HepG2 (cell line): Measurements from ENCODE around the gene CAPN12. TPM values are rescaled to one million over a fixed set of nuclear protein-coding genes. Genes with fewer than 3 reads are reported as not detected.

Experiments
- AHR ChIP-seq: IDR thresholded peaks from 2 replicates; pipeline ENCODE4 v1.6.1; 2018; ENCODE audit warnings: missing genetic modification reagents, missing compliant biosample characterization
- HINFP ChIP-seq: sonication (generic); formaldehyde crosslinking; IDR thresholded peaks from 2 replicates; pipeline ENCODE4 v1.4.0; 2020; ENCODE audit warnings: low read depth, mild to moderate bottlenecking, missing genetic modification reagents
- HNRNPH1 ChIP-seq: fragments of 200-400 bp; formaldehyde crosslinking; optimal IDR thresholded peaks from 2 replicates; pipeline ENCODE3; 2017; ENCODE audit warnings: mild to moderate bottlenecking, low read depth, low read length
- KAT8 ChIP-seq: IDR thresholded peaks from 2 replicates; pipeline ENCODE4 v1.6.1; 2016; ENCODE audit warnings: missing genetic modification reagents, missing compliant biosample characterization
- KLF13 ChIP-seq: sonication (generic); formaldehyde crosslinking; IDR thresholded peaks from 2 replicates; pipeline ENCODE4 v1.4.0; 2020; ENCODE audit warnings: mild to moderate bottlenecking, missing genetic modification reagents
- KLF16 ChIP-seq, 2 experiments: sonication (generic) in 1 of 2; formaldehyde crosslinking in 1 of 2; IDR thresholded peaks; 2 replicates each; pipeline versions ENCODE4 v1.6.1 to v1.8.0; 2016 to 2023; ENCODE audit warnings: missing genetic modification reagents in 2 of 2, missing compliant biosample characterization in 1 of 2
- LBX2 ChIP-seq: sonication (generic); formaldehyde crosslinking; IDR thresholded peaks from 2 replicates; pipeline ENCODE4 v1.5.0; 2020; ENCODE audit warnings: missing genetic modification reagents, mild to moderate bottlenecking, borderline replicate concordance
- NFKB2 ChIP-seq: sonication (generic); formaldehyde crosslinking; IDR thresholded peaks from 2 replicates; pipeline ENCODE4 v1.4.0; 2020; ENCODE audit warnings: missing genetic modification reagents, borderline replicate concordance
- NKX3-1 ChIP-seq: sonication (generic); formaldehyde crosslinking; IDR thresholded peaks from 2 replicates; pipeline ENCODE4 v1.5.0; 2020; ENCODE audit warnings: missing genetic modification reagents
- SRSF9 ChIP-seq: fragments of 200-400 bp; formaldehyde crosslinking; IDR thresholded peaks from 2 replicates; pipeline ENCODE4 v1.6.1; 2018; ENCODE audit warnings: borderline replicate concordance, mild to moderate bottlenecking, low read depth, low read length; ENCODE audit not compliant: insufficient read depth, poor library complexity, severe bottlenecking
- TMF1 ChIP-seq: sonication (generic); formaldehyde crosslinking; IDR thresholded peaks from 2 replicates; pipeline ENCODE4 v1.8.1; 2022; ENCODE audit warnings: low read depth, missing genetic modification reagents
- ZBTB39 ChIP-seq: sonication (generic); formaldehyde crosslinking; IDR thresholded peaks from 2 replicates; pipeline ENCODE4 v1.5.0; 2020; ENCODE audit warnings: missing genetic modification reagents
- ZIK1 ChIP-seq: sonication (generic); formaldehyde crosslinking; IDR thresholded peaks from 2 replicates; pipeline ENCODE4 v1.5.0; 2020; ENCODE audit warnings: mild to moderate bottlenecking, low read depth, missing genetic modification reagents, borderline replicate concordance
- ZNF441 ChIP-seq: sonication (generic); formaldehyde crosslinking; IDR thresholded peaks from 2 replicates; pipeline ENCODE4 v1.7.0; 2021; ENCODE audit warnings: missing genetic modification reagents, borderline replicate concordance
- ZNF607 ChIP-seq: sonication (generic); formaldehyde crosslinking; IDR thresholded peaks from 2 replicates; pipeline ENCODE4 v1.5.1; 2020; ENCODE audit warnings: missing genetic modification reagents, mild to moderate bottlenecking, borderline replicate concordance
- ZNF614 ChIP-seq: IDR thresholded peaks from 2 replicates; pipeline ENCODE4 v1.6.1; 2018; ENCODE audit warnings: missing biosample characterization, missing genetic modification reagents, inconsistent platforms, borderline replicate concordance
- ZNF619 ChIP-seq: sonication (generic); formaldehyde crosslinking; IDR thresholded peaks from 2 replicates; pipeline ENCODE4 v1.4.0; 2020; ENCODE audit warnings: mild to moderate bottlenecking, missing genetic modification reagents
- ZNF841 ChIP-seq: sonication (generic); formaldehyde crosslinking; IDR thresholded peaks from 2 replicates; pipeline ENCODE4 v1.8.1; 2023; ENCODE audit warnings: missing genetic modification reagents, borderline replicate concordance
- polyA plus RNA-seq, 8 experiments: library from polyadenylated mRNA; depleted of rRNA in 3 of 8; stranded (reverse) in 7 of 8; unstranded in 1 of 8; fragments of >200 nt; fragmentation: Illumina TruSeq in 4 of 8; extraction: Trizol in 4 of 8; gene quantifications; 2 replicates each; pipeline versions ENCODE4 v1.2.1 to v1.2.3, GENCODE V29; 2011 to 2016; ENCODE audit warnings: low read depth in 4 of 8, missing spikeins in 1 of 8, mixed read lengths in 1 of 8; ENCODE audit not compliant: insufficient read depth in 1 of 8
- total RNA-seq, 5 experiments: library from RNA; depleted of rRNA; stranded (reverse); fragments of >200 nt; fragmentation: Illumina TruSeq; extraction: Trizol; gene quantifications; 2 replicates each; pipeline ENCODE4 v1.2.3, GENCODE V29; 2016; ENCODE audit warnings: low read depth in 1 of 5
- TF ChIP-seq, protein P1 (sequence below): IDR thresholded peaks from 2 replicates; pipeline ENCODE4 v1.6.1; 2016
- TF ChIP-seq, protein P2 (sequence below): sonication (generic); formaldehyde crosslinking; IDR thresholded peaks from 2 replicates; pipeline ENCODE4 v1.5.0; 2020; ENCODE audit warnings: missing genetic modification reagents
- TF ChIP-seq, protein P3 (sequence below): sonication (generic); formaldehyde crosslinking; IDR thresholded peaks from 2 replicates; pipeline ENCODE4 v1.8.0; 2022; ENCODE audit warnings: mild to moderate bottlenecking, missing genetic modification reagents

Gene CAPN12
- total and polyA plus RNA-seq, 2 of the 13 experiments (the other 11 are each of a cell fraction or from before 2014, with no cell fraction given), result 1.6 to 13.6 TPM

DNA sequence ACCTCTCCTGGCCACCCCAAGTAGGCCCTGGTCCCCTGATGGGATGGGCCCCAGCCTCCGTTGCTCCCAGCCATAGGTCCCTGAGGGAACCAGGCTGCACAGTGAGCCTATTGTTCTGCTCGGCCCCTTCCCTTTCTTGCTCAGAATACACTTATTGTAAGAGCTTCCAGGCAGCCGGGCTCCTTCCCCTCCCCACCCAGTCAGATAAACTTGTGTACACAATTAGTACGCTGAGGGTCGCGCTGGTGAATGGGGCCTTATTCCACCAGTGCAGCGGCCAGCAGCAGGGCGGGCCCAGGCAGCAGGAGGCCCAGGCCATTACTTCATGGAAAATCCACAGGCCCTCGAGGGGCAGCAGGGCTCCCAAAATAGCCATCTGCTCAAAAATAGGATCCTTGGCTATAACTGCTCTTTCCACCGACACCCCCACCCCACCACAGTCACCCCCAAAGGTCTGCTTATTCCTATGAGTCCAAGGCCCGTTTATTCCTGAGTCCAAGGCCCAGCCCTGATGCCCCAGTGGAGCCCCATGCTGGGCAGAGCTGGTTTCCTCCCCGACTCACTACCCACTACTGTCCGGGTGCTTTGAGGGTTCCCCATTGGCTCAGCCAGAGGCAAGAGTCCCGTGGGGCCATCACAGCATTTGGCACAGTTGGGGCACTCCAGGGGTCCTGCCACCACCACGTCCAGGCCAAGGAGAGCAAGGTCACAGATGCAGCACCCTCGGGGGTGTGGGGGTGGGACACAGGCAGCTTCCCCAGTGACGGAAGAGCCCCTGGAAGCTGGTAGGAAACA is 22.1 kb downstream of the CAPN12 start (continued):
- TF ChIP-seq SRSF9 (no peak), KLF16 (CRISPR knock-in tag; IDR thresholded peaks at IDR 0.05) (peak in 1 of 2 experiments; percentile 52; a peak in 1 of 4 replicates), LBX2 (CRISPR knock-in tag) (no peak), KAT8 (no peak), AHR (CRISPR knock-in tag) (no peak), NFKB2 (CRISPR knock-in tag) (peak; percentile 27; the same call in 1 of the 2 replicates), ZNF441 (CRISPR knock-in tag) (no peak), HINFP (CRISPR knock-in tag) (peak; percentile 45; the same call in 1 of the 2 replicates), TMF1 (CRISPR knock-in tag) (no peak), KLF13 (no peak), ZIK1 (CRISPR knock-in tag) (no peak), ZNF614 (peak; percentile 66; the same call in 1 of the 2 replicates), ZNF607 (CRISPR knock-in tag) (no peak), HNRNPH1 (no peak), ZBTB39 (CRISPR knock-in tag) (no peak), ZNF841 (CRISPR knock-in tag) (no peak), NKX3-1 (no peak), ZNF619 (CRISPR knock-in tag) (no peak)
- TF ChIP-seq, protein P1, sequence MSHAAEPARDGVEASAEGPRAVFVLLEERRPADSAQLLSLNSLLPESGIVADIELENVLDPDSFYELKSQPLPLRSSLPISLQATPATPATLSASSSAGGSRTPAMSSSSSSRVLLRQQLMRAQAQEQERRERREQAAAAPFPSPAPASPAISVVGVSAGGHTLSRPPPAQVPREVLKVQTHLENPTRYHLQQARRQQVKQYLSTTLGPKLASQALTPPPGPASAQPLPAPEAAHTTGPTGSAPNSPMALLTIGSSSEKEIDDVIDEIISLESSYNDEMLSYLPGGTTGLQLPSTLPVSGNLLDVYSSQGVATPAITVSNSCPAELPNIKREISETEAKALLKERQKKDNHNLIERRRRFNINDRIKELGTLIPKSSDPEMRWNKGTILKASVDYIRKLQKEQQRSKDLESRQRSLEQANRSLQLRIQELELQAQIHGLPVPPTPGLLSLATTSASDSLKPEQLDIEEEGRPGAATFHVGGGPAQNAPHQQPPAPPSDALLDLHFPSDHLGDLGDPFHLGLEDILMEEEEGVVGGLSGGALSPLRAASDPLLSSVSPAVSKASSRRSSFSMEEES (CRISPR knock-in tag), result no peak
- TF ChIP-seq, protein P2, sequence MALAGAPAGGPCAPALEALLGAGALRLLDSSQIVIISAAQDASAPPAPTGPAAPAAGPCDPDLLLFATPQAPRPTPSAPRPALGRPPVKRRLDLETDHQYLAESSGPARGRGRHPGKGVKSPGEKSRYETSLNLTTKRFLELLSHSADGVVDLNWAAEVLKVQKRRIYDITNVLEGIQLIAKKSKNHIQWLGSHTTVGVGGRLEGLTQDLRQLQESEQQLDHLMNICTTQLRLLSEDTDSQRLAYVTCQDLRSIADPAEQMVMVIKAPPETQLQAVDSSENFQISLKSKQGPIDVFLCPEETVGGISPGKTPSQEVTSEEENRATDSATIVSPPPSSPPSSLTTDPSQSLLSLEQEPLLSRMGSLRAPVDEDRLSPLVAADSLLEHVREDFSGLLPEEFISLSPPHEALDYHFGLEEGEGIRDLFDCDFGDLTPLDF (CRISPR knock-in tag), result no peak
- TF ChIP-seq, protein P3, sequence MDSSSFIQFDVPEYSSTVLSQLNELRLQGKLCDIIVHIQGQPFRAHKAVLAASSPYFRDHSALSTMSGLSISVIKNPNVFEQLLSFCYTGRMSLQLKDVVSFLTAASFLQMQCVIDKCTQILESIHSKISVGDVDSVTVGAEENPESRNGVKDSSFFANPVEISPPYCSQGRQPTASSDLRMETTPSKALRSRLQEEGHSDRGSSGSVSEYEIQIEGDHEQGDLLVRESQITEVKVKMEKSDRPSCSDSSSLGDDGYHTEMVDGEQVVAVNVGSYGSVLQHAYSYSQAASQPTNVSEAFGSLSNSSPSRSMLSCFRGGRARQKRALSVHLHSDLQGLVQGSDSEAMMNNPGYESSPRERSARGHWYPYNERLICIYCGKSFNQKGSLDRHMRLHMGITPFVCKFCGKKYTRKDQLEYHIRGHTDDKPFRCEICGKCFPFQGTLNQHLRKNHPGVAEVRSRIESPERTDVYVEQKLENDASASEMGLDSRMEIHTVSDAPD (CRISPR knock-in tag), result no peak; the same call in 1 of the 2 replicates
